ENCODE data around the gene WDR37.

GRCh38 chr10:1166828-1167275, 110.7 kb downstream of the WDR37 start:
- TF ChIP-seq, protein P1, sequence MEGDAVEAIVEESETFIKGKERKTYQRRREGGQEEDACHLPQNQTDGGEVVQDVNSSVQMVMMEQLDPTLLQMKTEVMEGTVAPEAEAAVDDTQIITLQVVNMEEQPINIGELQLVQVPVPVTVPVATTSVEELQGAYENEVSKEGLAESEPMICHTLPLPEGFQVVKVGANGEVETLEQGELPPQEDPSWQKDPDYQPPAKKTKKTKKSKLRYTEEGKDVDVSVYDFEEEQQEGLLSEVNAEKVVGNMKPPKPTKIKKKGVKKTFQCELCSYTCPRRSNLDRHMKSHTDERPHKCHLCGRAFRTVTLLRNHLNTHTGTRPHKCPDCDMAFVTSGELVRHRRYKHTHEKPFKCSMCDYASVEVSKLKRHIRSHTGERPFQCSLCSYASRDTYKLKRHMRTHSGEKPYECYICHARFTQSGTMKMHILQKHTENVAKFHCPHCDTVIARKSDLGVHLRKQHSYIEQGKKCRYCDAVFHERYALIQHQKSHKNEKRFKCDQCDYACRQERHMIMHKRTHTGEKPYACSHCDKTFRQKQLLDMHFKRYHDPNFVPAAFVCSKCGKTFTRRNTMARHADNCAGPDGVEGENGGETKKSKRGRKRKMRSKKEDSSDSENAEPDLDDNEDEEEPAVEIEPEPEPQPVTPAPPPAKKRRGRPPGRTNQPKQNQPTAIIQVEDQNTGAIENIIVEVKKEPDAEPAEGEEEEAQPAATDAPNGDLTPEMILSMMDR (optimal IDR thresholded peaks at IDR 0.05 in 1 of 3, IDR thresholded peaks at IDR 0.05 in 1 of 3, conservative IDR thresholded peaks at IDR 0.05 in 1 of 3; ENCODE audit: extremely low read depth in 1 of 3, insufficient read depth in 2 of 3, low read length in 3 of 3), result no peak
- no peak for TF ChIP-seq EZH2 (IDR thresholded peaks at IDR 0.05; ENCODE audit: low read length)
